Occipital lobe (tissue), 2 donors: ENCODE data around the gene PPP1R14B. TPM values are rescaled to one million over a fixed set of nuclear protein-coding genes. Genes with fewer than 3 reads are reported as not detected.

Experiments
- DNase-seq: peaks from one replicate; lab custom pipeline; 2025; lab: John Stamatoyannopoulos, UW
- total RNA-seq: library from RNA; depleted of rRNA; stranded (reverse); fragments of >200 nt; gene quantifications from one replicate; pipeline ENCODE4 v1.2.3, GENCODE V29; 2014

PPP1R14B gene
- total RNA-seq, 1 donor from 2014 or later: 74.2 TPM

DNA sequence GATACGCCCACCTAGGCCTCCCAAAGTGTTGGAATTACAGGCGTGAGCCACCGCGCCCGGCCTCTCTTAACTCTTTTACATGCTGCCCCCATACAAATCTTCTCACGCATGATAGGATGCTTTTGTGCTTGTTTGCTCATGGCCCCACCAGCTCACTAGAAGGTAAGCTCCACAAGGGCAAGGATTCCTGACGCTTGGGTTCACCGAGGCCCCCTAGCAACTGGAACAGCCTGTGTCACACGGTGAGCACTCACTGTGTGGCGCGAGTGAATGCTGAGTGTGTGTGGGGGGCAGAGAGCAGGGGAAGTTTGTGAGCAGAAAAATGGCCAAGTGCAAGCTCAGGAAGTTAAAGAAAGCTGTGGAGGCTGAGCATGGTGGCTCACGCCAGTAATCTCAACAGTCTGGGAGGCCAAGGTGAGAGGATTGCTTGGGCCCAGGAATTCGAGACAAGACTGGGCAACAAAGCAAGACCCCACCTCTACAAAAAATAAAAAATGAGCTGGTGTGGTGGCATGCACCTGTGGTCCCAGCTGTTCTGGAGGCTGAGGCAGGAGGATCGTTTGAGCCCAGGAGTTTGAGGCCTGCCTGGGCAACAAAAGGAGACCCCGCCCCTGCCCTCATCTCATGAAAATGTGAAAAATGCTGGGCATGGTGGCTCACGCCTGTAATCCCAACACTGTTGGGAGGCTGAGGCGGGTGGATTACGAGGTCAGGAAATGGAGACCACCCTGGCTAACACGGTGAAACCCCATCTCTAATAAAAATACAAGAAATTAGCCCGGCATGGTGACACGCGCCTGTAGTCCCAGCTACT, 35.4 kb upstream of the PPP1R14B start:
- DNase-seq: no peak

DNA sequence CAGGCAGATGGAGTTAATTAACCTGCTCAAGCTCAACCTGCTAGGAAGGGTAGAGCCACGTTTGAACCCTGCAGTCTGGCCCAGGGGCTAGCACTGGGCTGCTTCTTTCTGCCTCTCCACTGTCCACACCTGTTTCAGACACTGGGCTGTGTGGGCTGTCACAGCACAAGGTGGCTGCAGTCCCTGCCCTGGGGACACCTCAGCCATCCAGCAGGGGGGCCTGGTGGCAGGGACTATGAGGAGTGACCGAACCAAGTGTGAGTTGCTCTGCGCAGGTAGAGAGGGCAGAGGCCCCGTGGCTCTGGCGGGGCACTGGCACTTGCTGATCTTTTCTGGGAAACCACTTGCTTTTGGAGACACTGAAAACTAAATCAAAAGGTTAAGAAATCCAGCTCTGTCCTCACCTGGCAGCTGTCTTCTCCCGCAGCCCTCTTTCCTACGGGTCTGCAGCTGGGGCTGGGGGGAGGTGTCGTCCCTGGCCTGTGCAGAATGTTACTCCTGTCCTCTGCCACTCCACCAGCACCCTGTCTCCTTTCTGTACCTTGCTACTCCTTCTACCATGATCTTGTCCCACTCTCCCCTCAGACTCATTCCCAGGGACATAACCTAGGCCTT, 31.9 kb upstream of the PPP1R14B start:
- no peak for DNase-seq

DNA sequence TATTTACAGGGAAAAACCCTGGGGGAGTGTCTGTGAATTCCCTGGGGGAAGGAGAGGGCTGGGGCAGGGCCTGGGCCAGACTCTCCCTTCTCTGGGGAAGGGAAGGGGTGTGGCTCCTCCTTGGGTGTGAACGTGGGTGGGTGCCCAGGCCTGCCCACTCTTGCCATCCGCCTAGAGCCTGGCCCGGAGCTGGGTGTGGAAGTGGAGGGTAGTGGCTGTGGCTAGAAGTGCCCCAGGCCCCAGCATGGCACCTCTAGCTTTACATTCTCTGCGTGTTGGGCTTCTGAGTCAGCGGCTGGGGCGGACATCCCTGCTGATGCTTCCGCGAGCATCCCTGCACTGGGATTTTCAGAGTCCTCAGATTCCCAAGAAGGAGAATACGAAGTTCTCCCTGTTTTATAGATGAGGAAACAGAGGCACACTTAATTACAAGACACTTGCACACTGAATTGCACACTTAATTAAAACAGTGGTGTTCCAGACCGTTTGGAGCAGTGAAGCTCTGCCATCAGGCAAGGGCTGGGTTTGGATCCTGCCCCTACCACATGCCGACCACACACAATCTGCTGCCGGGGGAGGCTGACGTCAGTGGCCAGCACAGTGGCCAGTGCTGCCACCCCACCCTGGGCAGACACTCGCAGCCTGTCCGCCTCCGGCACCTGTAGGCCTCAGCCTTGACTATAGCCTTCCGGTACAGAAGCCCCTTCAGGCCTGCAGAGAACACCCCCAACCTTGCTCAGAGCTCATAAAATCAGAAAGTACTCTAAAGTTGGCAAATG, 30.1 kb upstream of the PPP1R14B start:
- DNase-seq: no peak

DNA sequence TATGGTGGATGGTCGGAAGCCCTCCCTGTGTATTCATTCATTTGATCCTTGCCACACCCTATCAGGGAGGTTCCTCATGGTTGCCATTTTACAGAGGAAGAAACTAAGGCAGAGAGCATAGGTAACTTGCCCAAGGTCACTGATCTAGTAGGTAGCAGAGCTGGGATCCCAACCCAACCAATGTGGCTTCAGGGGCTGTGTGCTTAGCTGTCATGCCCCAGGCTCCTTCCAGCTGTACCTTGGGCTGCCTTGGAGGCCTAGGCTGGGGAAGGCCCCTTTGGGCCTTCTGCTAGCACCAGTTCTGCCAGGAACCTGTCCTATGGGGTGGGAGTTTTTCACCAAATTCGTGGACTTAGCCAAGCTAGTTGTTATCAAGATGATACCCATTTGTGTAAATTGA, 29.1 kb upstream of the PPP1R14B start:
- DNase-seq: no peak

DNA sequence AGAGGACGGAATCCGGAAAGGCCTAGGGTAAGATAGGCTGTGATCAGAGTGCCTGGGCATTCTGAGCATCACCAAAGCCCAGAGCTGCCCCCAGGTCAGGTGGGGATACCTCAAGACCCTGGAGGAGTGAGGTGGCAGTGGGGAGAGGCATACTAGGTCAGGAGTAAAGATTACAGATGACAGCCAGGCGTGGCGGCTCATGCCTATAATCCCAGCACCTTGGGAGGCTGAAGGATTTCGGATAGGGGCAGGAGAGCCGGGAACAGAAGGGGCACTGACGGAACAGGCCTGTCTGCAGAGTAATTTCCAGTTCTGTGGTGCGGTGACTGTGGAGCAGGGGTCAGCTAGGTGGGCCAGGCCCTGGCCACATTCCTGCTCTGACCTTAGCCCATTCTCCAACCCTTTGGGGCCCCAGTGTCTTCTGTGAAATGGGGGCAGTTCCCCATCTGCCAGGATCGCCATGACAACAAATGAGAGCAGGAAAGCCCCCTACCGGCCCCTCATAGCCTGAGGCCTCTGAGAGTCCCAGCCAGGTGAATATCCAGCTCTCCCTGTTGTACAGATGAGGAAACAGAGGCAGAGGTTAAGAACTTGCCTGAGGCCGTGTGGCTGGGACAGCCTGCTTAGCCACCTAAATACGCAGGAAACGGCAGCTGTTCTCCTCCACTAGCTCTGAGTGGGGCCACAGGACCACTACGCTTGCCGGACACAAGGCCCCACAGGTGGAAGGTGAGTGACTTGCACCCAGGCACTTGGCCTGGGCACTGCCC, 28.5 kb upstream of the PPP1R14B start:
- DNase-seq: no peak

- peak; percentile 99 for DNase-seq
Observed at GRCh38 chr11:64269540-64270220, 22.9 kb upstream of the PPP1R14B start.

DNA sequence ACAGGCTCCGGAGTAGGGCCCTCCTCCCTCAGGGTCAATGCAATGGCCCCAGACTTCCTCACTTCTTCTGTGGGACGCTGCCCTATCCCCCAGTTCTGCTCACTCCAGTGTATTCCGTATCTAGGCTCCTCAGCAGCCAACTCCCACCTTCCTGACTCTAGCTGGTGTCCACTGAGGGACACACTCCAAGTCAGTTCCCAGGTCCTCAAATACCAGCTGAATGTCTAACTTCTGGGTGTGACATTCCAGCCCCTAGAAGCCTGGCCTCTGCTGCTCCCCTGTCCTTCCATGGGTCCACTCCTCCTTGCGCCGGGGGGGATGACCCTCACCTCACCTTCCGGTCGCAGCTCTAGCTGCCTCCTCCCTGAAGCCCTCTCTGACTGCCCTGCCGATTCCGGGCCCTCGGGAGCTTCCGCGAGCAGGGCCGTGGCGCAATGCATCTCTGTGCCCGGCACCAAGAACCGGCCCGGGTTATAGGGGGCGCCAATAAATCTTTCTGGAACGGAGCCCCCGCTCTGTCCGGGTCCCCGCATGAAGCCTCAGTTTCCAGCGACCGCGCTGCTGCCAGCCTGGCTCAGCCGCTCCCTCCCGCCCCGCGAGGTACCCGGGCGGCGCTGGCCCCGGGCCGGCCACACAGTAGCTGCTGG, 22.3 kb upstream of the PPP1R14B start:
- no peak for DNase-seq

GRCh38 chr11:64268025-64268892, 21.5 kb upstream of the PPP1R14B start:
- no peak for DNase-seq

GRCh38 chr11:64267207-64267945, 20.6 kb upstream of the PPP1R14B start:
- no peak for DNase-seq

DNA sequence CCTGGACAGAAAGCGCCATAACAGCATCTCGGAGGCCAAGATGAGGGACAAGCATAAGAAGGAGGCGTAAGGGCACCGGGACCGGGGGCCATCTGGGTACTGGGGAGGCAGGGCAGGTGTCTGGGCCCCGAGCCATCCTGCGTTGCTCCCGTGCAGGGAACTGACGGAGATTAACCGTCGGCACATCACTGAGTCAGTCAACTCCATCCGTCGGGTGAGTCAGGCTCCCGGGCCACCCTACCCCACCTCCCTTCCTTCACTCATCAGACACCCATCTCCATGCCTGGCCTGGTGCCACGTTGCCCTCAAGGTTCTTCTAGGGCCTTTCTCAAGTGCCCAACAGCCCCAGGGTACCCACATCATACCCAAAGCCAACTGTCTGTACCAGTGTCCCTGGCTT, 19.6 kb upstream of the PPP1R14B start:
- DNase-seq: no peak

GRCh38 chr11:64265176-64266160, 18.7 kb upstream of the PPP1R14B start:
- DNase-seq: no peak

GRCh38 chr11:64264371-64264852, 17.7 kb upstream of the PPP1R14B start:
- DNase-seq: no peak

DNA sequence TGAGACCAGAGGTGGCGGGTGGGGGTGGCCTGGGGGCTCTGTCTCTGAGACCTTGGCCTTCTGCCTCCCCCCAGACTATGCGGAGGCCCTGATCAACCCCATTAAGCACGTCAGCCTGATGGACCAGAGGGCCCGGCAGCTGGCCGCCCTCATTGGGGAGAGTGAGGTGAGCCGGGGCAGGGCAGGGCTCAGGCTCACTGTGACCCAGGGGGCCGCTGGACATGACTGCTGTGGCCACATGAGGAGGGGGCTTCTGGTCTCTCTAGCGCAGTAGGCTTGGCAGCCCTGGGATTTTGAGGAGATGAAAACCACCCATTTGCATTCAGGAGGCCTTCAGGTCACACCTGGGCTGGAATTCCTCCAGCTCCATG, 17.2 kb upstream of the PPP1R14B start:
- no peak for DNase-seq

DNA sequence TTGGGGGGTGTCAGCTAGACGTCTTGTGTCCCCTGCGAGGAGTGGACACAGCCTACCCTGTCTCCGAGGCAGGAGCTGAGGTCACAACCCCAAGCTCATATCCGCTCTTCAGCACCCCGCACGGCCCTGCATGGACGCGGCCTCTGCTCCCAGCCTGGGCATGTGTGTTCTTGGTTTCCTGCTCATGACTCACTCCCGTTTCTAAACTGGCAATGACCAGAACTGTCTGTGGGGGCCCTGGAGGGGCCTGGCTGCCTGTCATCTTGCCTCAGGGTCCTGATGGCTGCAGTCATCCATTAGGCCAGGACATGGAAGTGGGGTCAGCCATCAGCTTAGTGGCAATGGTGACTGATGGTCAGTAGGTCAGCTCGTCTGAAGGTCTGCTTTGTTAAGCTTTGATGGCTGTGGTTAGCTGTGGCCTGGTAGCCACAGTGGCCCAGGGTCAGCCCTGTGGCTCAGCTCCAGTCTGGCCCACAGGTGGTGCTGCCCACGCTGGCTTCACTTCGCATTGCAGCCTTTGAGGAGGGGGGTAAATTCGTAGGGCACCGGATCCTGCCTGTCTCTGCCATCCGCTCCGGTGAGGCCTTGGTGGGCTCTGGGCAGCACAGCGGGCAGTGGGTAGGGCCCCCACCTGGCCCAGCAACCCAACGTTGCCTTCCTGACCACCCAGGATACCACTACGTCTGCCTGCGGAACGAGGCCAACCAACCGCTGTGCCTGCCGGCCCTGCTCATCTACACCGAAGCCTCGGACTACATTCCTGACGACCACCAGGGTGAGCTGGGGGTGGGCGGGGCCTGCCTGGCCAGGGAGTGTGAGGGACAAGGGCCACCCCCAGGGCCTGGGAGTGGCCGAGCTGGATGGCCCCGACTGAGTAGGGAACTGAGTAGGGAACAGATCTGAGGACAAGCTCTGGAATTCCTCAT, 16.5 kb upstream of the PPP1R14B start:
- no peak for DNase-seq

- DNase-seq: no peak
Observed at GRCh38 chr11:64262271-64263002, 15.7 kb upstream of the PPP1R14B start.
